GM21576 (cell line): ENCODE data around the gene C4orf46.

Experiments used
- ATAC-seq: cut with Tn5 transposase; IDR thresholded peaks from one replicate; pipeline ENCODE4 v1.9.1; 2021; ENCODE audit warnings: mild to moderate bottlenecking, moderate library complexity; ENCODE audit not compliant: unreplicated experiment

C4orf46 gene

GRCh38 chr4:158656439-158656838, 15.2 kb downstream of the C4orf46 start:
- ATAC-seq: no peak

- no peak for ATAC-seq
These were observed 18.8 kb downstream of the C4orf46 start for GRCh38 chr4:158652920-158653319.

DNA sequence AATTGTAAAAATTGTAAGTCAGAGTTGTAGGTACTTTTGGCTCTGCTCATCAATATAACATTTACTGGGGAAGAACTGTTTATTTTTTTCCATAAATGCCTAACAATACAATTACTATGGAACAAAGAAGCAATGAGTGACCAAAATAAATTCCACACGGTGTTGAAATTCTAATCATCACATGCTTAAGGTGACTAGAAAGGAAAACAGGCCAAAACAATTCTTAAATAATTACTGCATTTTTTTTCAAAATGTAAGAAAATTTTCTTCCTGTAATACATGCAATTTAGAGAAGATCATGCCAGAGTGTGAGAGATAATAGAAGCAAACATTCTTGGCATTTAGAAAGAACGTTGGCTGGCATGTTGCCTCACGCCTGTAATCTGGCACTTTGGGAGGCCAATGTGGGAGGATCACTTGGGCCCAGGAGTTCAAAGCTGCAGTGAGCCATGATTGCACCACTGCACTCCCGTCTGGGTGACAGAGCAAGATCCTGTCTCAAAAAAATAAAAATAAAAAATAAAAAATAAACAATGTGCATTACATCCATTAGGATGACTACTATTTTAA, 22.5 kb downstream of the C4orf46 start:
- no peak for ATAC-seq

GRCh38 chr4:158644760-158645159, 26.9 kb downstream of the C4orf46 start:
- no peak for ATAC-seq

- ATAC-seq: no peak
These were observed 27.3 kb downstream of the C4orf46 start for GRCh38 chr4:158644356-158644755.

- ATAC-seq: no peak
These were observed 35.1 kb downstream of the C4orf46 start for GRCh38 chr4:158636619-158637018.

DNA sequence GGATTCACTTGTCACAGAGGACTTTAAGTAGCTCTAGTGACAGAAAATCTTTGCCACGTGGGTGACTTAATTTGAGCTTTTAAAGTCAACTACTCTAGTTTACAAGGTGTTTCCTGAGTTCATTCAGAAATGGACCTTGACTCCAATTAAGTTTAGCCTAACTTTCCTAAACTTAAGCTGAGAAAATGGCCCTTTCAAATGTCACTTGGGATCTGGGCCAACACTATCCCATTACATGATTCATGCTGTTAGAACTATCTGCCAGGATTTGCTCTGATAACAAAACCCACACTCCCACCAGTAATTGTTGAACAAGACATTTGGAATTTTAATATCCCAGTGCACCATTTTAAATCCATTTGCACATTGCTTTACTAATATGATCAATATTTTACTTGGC, 40.8 kb downstream of the C4orf46 start:
- no peak for ATAC-seq

DNA sequence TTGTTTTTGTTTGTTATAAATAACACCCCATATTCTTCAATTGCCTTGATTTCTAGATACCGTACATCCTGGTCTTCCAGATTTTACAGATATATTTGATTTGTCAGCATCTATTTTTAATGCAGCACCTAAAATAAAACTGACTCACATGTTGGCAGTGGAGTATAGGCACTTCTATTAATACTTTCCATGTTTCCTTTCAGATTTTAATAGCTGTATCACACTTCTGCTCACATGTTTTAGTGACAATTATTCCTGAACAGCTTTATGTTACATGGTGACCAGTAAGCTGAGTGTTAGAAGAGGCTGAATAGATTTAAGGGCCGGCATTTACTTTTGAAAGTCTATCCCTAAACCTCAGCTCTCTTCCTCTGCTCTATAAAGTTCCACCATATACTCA, 46.1 kb downstream of the C4orf46 start:
- ATAC-seq: no peak

DNA sequence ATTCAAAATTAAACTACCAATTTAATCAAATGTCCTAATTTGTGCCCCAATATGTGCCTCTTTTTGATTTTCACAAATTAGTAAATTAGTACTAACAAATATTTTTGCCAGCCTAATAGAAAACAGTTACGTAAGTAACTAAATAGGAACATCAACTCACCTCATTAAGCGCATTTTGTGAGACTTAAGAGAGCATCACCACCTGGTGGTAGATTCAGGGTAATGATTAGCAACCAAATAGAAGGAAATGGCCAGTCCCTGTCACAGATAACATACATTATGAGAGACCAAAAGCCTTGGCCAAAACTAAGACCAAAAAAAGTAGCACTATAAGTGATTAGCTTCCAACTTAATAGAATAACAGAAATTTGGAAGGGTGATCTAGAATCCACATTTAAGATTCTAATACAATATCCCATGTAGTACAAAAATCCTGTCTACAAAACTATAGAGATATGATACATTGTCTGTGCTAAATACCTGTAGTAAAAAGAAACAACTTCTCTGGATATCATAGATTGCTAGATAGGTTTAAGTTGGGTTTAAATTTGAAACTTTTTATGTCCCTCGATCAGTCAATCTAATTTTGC, 46.7 kb downstream of the C4orf46 start:
- ATAC-seq: peak; percentile 94

DNA sequence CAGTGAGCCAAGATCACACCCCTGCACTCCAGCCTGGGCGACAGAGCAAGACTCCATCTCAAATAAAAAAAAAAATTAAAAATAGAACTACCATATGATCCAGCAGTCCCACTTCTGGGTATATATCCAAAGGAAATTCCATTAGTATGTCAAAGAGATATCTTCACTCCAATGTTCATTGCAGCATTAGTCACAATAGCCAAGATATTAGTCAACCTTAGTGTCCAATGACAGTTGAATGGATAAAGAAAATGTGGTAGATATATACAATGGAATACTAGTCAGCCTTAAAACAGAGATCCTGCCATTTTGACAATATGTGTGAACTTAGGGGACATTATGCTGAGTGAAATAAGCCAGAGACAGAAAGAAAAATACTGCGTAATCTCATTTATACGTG, 49.4 kb downstream of the C4orf46 start:
- ATAC-seq: no peak

- no peak for ATAC-seq
These were observed 50.0 kb downstream of the C4orf46 start for GRCh38 chr4:158621729-158622128.

- no peak for ATAC-seq
These were observed 53.7 kb downstream of the C4orf46 start for GRCh38 chr4:158617956-158618355.
